Activated CD4-positive, alpha-beta memory T cell treated with anti-CD3 and anti-CD28 coated beads for 36 hours (primary cell): Measurements from ENCODE around the gene PHLDA3. TPM values are rescaled to one million over a fixed set of nuclear protein-coding genes. Genes with fewer than 3 reads are reported as not detected.

ENCODE experiments used
- CTCF ChIA-PET: fragments of 350-600 bp; sonication (Branson Sonifier 250); formaldehyde crosslinking; loops from one replicate; lab custom pipeline; 2021; ENCODE audit warnings: antibody characterized with exemption, inconsistent platforms; lab: Charles Lee
- POLR2A ChIA-PET: fragments of 350-600 bp; sonication (Branson Sonifier 250); formaldehyde crosslinking; loops from one replicate; lab custom pipeline; 2021; ENCODE audit warnings: antibody characterized with exemption; lab: Charles Lee
- DNase-seq: peaks from one replicate; pipeline ENCODE4 v3.0.0-alpha.2; 2020
- H3K27ac Mint-ChIP-seq: one replicate; pipeline ENCODE4 v1.8.0; 2021; ENCODE audit warnings: mixed read lengths
- H3K27me3 Mint-ChIP-seq: one replicate; pipeline ENCODE4 v1.8.0; 2021; ENCODE audit warnings: mixed read lengths
- H3K36me3 Mint-ChIP-seq: one replicate; pipeline ENCODE4 v1.8.0; 2021; ENCODE audit warnings: mixed read lengths
- H3K4me1 Mint-ChIP-seq: one replicate; pipeline ENCODE4 v1.8.0; 2021; ENCODE audit warnings: low read depth, mixed read lengths
- H3K4me3 Mint-ChIP-seq: one replicate; pipeline ENCODE4 v1.8.0; 2021; ENCODE audit warnings: mild to moderate bottlenecking, mixed read lengths
- H3K9me3 Mint-ChIP-seq: one replicate; pipeline ENCODE4 v1.8.0; 2021; ENCODE audit warnings: mixed read lengths
- intact Hi-C: fragments of 100-400 bp; cut with micrococcal nuclease; formaldehyde crosslinking; loops from one replicate; pipeline ENCODE4 v1.15.1; 2023
- total RNA-seq, 2 experiments: library from RNA; stranded (reverse); gene quantifications; one replicate each; pipeline ENCODE4 v1.2.3, GENCODE V29; 2021

PHLDA3 gene
- total RNA-seq, 2 experiments from 2014 or later = 3.4 to 4.1 TPM

DNA sequence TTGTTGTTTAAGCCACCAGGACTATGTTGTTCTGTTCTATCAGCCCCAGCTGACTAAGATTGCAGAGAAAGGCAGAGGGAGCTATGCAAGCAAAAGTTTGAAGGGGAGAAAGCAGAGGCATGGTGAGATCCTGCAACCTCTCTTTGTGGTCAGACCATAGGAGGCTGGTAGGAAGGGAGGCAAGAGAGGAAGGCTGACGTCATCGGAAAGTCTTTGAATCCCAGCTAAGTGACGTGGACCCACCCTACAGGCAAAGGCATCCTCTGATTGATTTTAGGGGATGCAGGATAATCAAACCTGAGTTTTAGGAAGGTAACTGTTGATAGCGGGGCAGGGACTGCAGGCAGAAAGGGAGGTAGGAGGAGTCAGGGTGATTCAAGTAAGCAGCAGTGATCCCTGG lies 24.2 kb downstream of the PHLDA3 start:
- H3K4me3 Mint-ChIP-seq = no peak overlapping the region
- ChIA-PET CTCF (interaction anchor here (0.7 to 6.3 kb wide), 3 partner anchors 9 to 68 kb away, joined by 4 to 150 read pairs (median 35); no protein-coding TSS in a partner anchor), POLR2A (no interaction called here)
- peaks cover 2% of the 10 kb centered on the region for H3K4me1 Mint-ChIP-seq
- intact Hi-C loops = no loop called here
- DNase-seq = no peak
- no peaks in the 10 kb centered on the region for H3K9me3 Mint-ChIP-seq
- H3K36me3 Mint-ChIP-seq = no peaks in the 10 kb centered on the region
- peaks cover 5% of the 10 kb centered on the region for H3K27me3 Mint-ChIP-seq
- H3K27ac Mint-ChIP-seq = no peak overlapping the region

DNA sequence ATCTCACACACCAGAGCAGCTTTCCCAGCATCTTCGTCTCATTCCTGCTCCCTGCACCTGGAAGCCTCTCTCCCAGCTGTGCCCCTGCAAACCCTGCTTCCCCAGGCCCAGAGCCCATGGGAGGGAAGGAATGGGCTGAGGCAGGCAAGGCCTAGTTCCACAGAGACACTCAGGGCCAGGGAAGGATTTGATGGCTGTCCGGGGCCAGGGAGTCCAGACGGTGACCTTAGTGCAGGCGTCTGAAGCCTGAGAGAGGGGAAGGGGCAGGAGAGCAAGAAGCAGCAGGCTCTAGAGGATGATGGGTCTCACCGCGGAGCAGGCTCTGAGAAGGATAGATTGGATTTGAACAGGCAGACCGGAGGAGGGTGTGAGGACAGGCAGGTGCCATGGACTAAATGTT lies 25.2 kb downstream of the PHLDA3 start:
- H3K27ac Mint-ChIP-seq = no peak overlapping the region
- intact Hi-C loops = no loop called here
- no peaks in the 10 kb centered on the region for H3K9me3 Mint-ChIP-seq
- no peak for DNase-seq
- H3K4me1 Mint-ChIP-seq = peaks cover 2% of the 10 kb centered on the region
- ChIA-PET CTCF (interaction anchor here (0.7 to 6.3 kb wide), 2 partner anchors 69 to 108 kb away, joined by 4 to 150 read pairs; no protein-coding TSS in a partner anchor), POLR2A (no interaction called here)
- H3K4me3 Mint-ChIP-seq = no peak overlapping the region
- peaks cover 5% of the 10 kb centered on the region for H3K27me3 Mint-ChIP-seq
- H3K36me3 Mint-ChIP-seq = no peaks in the 10 kb centered on the region

DNA sequence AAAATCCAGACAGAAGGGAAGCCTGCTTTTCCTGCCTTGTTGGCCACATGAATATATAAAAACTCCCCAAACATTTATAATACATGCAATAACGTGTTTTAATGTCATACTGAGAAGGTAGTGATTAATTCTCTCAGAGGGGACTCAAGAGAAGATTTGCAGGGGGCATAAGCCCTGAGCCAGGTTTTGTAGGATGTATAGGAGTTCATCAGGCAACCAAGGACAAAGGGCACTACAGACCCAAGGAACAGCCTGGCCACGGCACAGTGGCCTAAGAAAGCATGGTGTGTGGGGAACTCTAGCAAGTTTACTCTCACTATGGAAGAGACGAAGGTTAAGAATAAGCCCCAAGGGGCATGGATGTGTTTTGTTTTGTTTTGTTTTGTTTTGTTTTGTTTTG lies 32.0 kb downstream of the PHLDA3 start:
- H3K27me3 Mint-ChIP-seq = peaks cover 18% of the 10 kb centered on the region
- no peaks in the 10 kb centered on the region for H3K9me3 Mint-ChIP-seq
- POLR2A ChIA-PET = interaction anchor here (1.4 kb wide), 1 partner anchor 11 kb away, joined by 4 read pairs; no protein-coding TSS in a partner anchor
- DNase-seq = no peak
- no peak overlapping the region for H3K27ac Mint-ChIP-seq
- peaks cover 1% of the 10 kb centered on the region for H3K36me3 Mint-ChIP-seq
- intact Hi-C loops = loop anchor here (2.0 kb wide), 1 partner anchor 44 kb away; no protein-coding TSS in a partner anchor
- no peak overlapping the region for H3K4me3 Mint-ChIP-seq
- CTCF ChIA-PET = interaction anchor here (1.1 to 4.6 kb wide), 3 partner anchors 10 to 45 kb away, joined by 3 to 50 read pairs (median 35); no protein-coding TSS in a partner anchor
- peaks cover 5% of the 10 kb centered on the region for H3K4me1 Mint-ChIP-seq

DNA sequence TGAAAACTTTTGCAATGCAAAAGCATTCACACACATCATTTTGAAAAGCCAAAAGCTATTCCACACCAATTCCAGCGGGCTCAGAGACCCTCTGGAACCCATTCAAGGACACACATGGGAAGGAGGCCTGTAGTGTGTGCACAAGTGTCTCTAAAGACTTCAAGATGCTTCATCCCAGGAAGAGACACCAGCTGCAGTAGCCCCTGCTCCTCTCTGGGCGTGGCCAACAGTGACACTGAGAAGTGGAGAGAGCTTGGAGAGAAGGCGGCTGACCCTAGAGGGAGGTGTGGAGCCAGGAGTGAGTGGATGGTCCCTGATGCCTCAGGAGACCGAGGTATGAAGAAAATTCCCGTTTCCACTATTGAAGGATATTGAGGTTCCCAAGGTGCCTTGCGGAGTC lies 32.6 kb downstream of the PHLDA3 start:
- no peak overlapping the region for H3K27ac Mint-ChIP-seq
- H3K27me3 Mint-ChIP-seq = peaks cover 18% of the 10 kb centered on the region
- H3K4me3 Mint-ChIP-seq = no peak overlapping the region
- intact Hi-C loops = loop anchor here (2.0 kb wide), 1 partner anchor 44 kb away; no protein-coding TSS in a partner anchor
- no peaks in the 10 kb centered on the region for H3K9me3 Mint-ChIP-seq
- POLR2A ChIA-PET = interaction anchor here (1.4 kb wide), 1 partner anchor 12 kb away, joined by 4 read pairs; no protein-coding TSS in a partner anchor
- peaks cover 1% of the 10 kb centered on the region for H3K36me3 Mint-ChIP-seq
- CTCF ChIA-PET = interaction anchor here (1.0 to 4.6 kb wide), 15 partner anchors 11 to 359 kb away, joined by 3 to 50 read pairs (median 6); no protein-coding TSS in a partner anchor
- peaks cover 5% of the 10 kb centered on the region for H3K4me1 Mint-ChIP-seq
- no peak for DNase-seq

DNA sequence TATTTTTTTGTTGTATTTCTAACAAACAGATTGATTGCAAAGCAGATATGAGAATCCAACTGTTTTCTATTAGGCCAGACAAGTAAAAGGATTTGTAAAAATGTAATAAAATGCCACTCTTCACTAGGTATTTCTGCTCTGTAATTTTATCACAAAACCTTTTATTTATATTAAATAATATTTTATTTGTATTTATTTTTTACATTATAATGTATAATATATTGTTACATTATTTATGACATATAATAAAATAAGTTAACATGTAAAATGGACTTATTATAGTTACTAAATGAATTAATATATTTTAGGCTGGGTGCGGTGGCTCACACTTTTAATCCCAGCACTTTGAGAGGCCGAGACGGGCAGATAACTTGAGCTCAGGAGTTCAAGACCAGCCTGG lies 34.7 kb downstream of the PHLDA3 start:
- DNase-seq = no peak
- CTCF ChIA-PET = interaction anchor here (1.4 to 4.6 kb wide), 4 partner anchors 14 to 78 kb away, joined by 4 to 50 read pairs (median 26); partner anchors contain the start of gene PHLDA3
- POLR2A ChIA-PET = no interaction called here
- no peak overlapping the region for H3K4me3 Mint-ChIP-seq
- no peaks in the 10 kb centered on the region for H3K9me3 Mint-ChIP-seq
- H3K36me3 Mint-ChIP-seq = peaks cover 1% of the 10 kb centered on the region
- H3K27ac Mint-ChIP-seq = no peak overlapping the region
- intact Hi-C loops = no loop called here
- H3K4me1 Mint-ChIP-seq = peaks cover 5% of the 10 kb centered on the region
- peaks cover 18% of the 10 kb centered on the region for H3K27me3 Mint-ChIP-seq

DNA sequence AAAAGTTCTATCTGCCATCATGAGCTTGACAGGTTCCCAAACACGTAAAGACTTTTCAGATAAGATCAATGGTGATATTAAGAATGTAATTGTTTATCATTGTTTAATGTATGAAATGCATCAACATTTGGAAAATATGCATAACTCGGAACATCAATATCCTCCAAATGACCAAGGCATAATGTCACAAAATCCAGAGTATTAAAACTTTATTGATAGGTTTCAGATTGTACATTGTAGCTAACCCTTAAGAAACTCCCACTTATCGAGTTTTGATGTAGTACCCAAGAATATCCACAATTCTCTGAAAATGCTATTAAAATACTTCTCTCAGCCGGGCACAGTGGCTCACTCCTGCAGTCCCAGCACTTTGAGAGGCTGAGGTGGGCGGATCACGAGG lies 35.4 kb downstream of the PHLDA3 start:
- ChIA-PET CTCF (interaction anchor here (1.4 to 4.6 kb wide), 4 partner anchors 14 to 79 kb away, joined by 4 to 50 read pairs (median 26); partner anchors contain the start of gene PHLDA3), POLR2A (no interaction called here)
- H3K4me1 Mint-ChIP-seq = peaks cover 5% of the 10 kb centered on the region
- no peak overlapping the region for H3K27ac Mint-ChIP-seq
- no peaks in the 10 kb centered on the region for H3K9me3 Mint-ChIP-seq
- no peak overlapping the region for H3K4me3 Mint-ChIP-seq
- no peak for DNase-seq
- peaks cover 1% of the 10 kb centered on the region for H3K36me3 Mint-ChIP-seq
- intact Hi-C loops = no loop called here
- H3K27me3 Mint-ChIP-seq = peaks cover 18% of the 10 kb centered on the region

DNA sequence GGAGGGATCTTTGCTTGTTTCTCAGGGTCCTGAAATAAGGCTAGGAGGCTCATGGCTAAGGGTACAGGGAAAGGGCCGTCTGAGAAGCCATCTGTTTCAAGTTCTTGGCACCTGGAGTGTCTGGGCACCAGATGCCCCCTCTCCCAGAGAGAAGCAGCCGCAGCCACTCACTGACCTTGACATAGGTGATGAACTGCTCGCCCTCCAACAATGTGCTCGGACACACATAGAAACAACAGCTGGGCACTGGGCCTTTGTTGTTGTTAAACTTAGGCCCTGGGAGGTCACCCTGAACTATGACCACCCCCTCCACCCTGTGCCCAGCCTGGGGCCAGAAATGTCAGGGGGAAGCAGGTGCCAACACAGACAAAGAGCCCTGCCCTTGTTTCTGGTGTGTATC lies 38.2 kb downstream of the PHLDA3 start:
- DNase-seq = no peak
- Mint-ChIP-seq H3K27ac (no peak overlapping the region), H3K27me3 (peaks cover 2% of the 10 kb centered on the region), H3K4me1 (peaks cover 2% of the 10 kb centered on the region), H3K4me3 (no peak overlapping the region), H3K9me3 (no peaks in the 10 kb centered on the region), H3K36me3 (no peaks in the 10 kb centered on the region)
- POLR2A ChIA-PET = interaction anchor here (0.6 kb wide), 1 partner anchor 17 kb away, joined by 3 read pairs; no protein-coding TSS in a partner anchor
- CTCF ChIA-PET = interaction anchor here (1.5 kb wide), 1 partner anchor 82 kb away, joined by 3 read pairs; no protein-coding TSS in a partner anchor
- intact Hi-C loops = no loop called here

DNA sequence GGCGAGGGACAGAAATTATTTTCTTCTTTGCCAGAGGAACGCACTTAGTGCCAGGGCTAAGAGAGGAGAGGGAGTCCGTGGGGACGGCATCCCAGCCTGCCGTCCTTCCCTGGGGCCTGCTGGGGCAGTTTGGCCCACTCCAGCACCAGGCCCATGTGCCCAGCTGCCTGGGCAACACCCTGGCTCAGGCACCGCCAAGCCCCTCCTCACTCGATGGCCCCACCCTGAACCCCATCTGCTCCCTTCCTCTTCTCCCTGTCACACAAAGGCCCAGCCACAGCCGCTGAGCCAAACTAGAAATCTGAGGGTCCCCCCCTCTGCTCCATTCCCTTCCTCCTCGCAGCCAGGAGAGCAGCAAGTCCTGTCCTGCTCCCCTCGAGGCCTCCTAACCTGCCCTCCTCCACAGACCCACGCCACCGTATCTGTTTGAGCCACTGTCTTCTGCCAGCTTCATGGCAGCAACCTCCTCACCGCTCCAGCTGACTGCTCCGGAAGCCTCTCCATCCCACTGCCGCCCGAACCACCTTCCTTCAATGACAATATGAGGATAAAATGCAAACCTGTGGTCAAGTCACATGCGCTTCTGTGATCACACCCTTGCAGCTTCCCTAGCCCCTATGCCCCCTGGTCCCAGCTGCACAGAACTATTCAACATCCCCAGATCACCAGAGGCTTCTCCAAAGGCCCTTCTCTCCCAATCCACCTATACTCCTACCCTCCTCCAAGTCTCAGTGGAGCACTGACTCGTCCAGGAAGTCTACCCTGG lies 39.1 kb downstream of the PHLDA3 start:
- no peaks in the 10 kb centered on the region for H3K27me3 Mint-ChIP-seq
- no peak for DNase-seq
- CTCF ChIA-PET = interaction anchor here (1.5 kb wide), 1 partner anchor 83 kb away, joined by 3 read pairs; no protein-coding TSS in a partner anchor

DNA sequence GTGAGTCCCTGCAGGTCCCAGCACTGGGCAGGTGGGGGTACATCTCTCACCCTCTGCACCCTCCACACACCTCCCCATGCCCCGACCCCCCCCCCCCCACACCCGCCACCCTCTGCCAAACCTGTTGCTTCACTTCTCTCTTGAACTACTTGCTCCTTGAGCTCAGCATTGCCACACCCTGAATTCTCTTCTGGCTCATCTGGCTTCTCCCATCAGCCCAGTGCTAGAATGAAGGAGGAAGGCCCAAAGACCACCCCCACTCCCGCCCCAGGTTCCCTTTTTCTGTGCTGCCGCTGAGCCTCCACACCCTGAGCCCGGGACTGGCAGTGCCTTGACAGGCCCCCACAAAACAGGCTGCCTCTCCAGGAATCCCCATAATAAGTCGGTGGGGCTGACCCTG lies 41.0 kb downstream of the PHLDA3 start:
- Mint-ChIP-seq H3K4me3 (no peak overlapping the region), H3K9me3 (no peaks in the 10 kb centered on the region), H3K27me3 (no peaks in the 10 kb centered on the region), H3K4me1 (no peaks in the 10 kb centered on the region), H3K27ac (no peak overlapping the region), H3K36me3 (no peaks in the 10 kb centered on the region)
- DNase-seq = no peak
- CTCF ChIA-PET = no interaction called here
- POLR2A ChIA-PET = no interaction called here
- intact Hi-C loops = no loop called here

More for the DNA sequence above, 39.1 kb downstream of the PHLDA3 start:
- POLR2A ChIA-PET = no interaction called here
- intact Hi-C loops = no loop called here
- Mint-ChIP-seq H3K27ac (no peak overlapping the region), H3K36me3 (no peaks in the 10 kb centered on the region), H3K4me3 (no peak overlapping the region), H3K4me1 (no peaks in the 10 kb centered on the region), H3K9me3 (no peaks in the 10 kb centered on the region)

DNA sequence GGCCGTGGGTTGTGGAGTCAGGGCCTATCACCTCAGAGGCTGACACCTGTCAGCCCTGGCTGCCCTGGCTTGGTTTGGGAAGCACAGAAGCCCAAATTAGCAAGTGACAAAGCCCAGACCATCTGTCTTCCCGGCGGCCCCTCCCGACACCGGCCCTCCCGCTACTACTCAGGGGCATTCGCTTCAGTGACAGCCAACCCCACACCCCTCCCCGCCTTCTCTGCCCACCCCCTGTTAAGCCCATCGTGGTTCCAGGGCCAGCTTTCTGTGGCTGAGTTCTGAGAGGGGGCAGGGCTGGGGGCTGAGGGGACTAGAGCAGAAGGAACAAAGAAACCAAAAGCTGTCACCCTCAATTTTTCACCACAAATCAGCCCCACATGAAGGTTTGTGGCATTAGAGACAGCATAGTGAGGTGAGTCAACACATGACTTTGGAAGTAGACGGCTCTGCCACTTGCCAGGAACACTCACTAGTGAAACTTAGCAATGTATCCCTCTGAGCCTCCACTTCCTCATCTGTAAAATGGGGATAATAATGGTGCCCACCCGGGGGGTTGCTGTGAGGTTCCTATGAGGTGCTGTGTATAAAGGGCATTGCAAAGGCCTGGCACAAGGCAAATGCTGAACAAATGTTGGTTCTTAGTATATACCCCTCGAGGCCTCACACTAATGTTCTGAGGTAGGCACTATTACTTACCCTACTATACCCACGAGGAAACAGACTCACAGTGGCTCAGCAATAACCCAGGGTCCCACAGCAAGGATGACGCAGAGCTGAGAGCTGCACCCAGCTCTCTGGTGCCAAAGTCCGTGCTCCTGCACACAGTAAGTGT lies 42.3 kb downstream of the PHLDA3 start:
- no peak for DNase-seq
- Mint-ChIP-seq H3K4me1 (no peaks in the 10 kb centered on the region), H3K4me3 (no peak overlapping the region), H3K27ac (no peak overlapping the region), H3K27me3 (no peaks in the 10 kb centered on the region), H3K9me3 (no peaks in the 10 kb centered on the region), H3K36me3 (no peaks in the 10 kb centered on the region)
- CTCF ChIA-PET = interaction anchor here (1.0 kb wide), 1 partner anchor 9 kb away, joined by 3 read pairs; no protein-coding TSS in a partner anchor
- POLR2A ChIA-PET = interaction anchor here (0.6 kb wide), 1 partner anchor 18 kb away, joined by 3 read pairs; no protein-coding TSS in a partner anchor
- intact Hi-C loops = no loop called here

DNA sequence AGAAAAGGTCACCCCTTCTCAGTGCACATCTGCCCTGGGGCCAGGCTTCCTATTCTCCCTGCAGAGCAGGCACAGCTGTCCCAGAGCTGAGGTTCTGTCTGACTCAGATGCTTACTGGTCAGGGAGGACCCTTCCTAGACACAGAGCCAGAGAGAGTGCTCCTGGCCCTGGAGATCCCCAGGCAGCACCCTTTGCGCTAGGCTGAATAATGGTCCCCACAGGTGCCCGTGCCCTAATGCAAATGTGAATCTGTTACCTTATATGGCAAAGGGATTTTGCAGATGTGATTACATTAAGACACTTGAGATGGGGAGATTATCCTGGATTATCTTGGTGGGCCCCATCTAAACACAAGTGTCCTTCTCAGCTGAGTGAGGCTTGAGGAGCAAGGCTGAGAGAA lies 44.8 kb downstream of the PHLDA3 start:
- POLR2A ChIA-PET = no interaction called here

More for the DNA sequence above, 44.8 kb downstream of the PHLDA3 start:
- Mint-ChIP-seq H3K36me3 (no peaks in the 10 kb centered on the region), H3K4me3 (no peak overlapping the region), H3K27ac (no peak overlapping the region), H3K27me3 (no peaks in the 10 kb centered on the region), H3K9me3 (no peaks in the 10 kb centered on the region), H3K4me1 (no peaks in the 10 kb centered on the region)
- no peak for DNase-seq
- intact Hi-C loops = no loop called here
- CTCF ChIA-PET = no interaction called here
